ENCODE results near the gene ANKS6. TPM values are rescaled to one million over a fixed set of nuclear protein-coding genes. Genes with fewer than 3 reads are reported as not detected.

The ANKS6 gene
- total RNA-seq, 4 donors from 2014 or later = 42.2 to 56.6 (median 49.9) TPM

DNA sequence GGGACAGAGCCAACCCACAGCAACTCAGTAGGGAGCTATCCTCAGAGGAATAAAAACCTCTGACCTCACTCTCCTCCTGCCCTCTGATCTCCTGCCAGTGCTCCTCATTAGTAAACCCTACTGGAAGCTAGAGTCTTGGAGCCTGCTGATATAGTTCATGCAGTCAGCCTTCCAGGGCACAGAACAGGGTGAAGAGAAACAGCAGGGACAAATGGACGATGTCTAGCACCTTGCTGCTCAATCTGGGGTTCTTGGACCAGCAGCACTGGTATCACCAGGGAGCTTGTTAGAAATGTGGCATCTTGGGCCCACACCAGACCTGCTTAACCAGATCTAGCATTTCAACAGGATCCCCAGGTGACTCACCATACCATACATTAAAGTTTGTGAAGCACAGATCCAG lies 5.6 kb upstream of the ANKS6 start:
- Histone ChIP-seq H3K4me1 (peaks cover 4 to 11% of the 10 kb centered on the region in 2 donors), H3K27me3 (no peaks in the 10 kb centered on the region), H3K36me3 (no peaks in the 10 kb centered on the region), H3K9me3 (no peaks in the 10 kb centered on the region), H3K4me3 (replicated peaks in 1 of 3) (no peak overlapping the region), H3K27ac (no peak overlapping the region)
- WGBS, 2 donors = 83 to 85% methylated on average over 1 of the region's 1 CpG
- no peak for DNase-seq
- intact Hi-C loops (cut with DNase I) = no loop called here
- TF ChIP-seq POLR2A (IDR thresholded peaks at IDR 0.05) = no peak
- TF ChIP-seq, protein P1, sequence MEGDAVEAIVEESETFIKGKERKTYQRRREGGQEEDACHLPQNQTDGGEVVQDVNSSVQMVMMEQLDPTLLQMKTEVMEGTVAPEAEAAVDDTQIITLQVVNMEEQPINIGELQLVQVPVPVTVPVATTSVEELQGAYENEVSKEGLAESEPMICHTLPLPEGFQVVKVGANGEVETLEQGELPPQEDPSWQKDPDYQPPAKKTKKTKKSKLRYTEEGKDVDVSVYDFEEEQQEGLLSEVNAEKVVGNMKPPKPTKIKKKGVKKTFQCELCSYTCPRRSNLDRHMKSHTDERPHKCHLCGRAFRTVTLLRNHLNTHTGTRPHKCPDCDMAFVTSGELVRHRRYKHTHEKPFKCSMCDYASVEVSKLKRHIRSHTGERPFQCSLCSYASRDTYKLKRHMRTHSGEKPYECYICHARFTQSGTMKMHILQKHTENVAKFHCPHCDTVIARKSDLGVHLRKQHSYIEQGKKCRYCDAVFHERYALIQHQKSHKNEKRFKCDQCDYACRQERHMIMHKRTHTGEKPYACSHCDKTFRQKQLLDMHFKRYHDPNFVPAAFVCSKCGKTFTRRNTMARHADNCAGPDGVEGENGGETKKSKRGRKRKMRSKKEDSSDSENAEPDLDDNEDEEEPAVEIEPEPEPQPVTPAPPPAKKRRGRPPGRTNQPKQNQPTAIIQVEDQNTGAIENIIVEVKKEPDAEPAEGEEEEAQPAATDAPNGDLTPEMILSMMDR (IDR thresholded peaks at IDR 0.05) = no peak

DNA sequence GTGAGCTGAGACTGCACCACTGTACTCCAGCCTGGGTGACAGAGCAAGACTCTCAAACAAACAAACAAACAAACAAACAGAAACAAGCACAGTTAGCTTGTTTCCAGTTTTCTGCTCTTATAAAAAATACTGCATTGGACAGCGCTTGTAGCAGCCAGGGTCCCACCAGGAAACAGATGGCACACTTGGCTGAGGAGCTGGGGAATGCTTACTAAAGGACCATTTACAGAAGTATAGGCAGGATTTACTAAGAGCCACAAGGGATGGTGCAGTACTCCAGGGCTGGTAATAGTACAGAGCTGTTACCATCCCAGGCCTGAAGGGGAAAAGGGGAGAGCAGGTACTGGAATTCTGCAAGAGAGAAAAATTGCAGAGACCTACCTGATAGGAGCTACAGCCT lies 5.2 kb upstream of the ANKS6 start:
- H3K9me3 ChIP-seq = no peaks in the 10 kb centered on the region
- TF ChIP-seq, protein P1 (IDR thresholded peaks at IDR 0.05) = peak in 1 of 6 experiments; percentile 1
- TF ChIP-seq POLR2A (IDR thresholded peaks at IDR 0.05) = no peak
- DNase-seq = no peak
- H3K27ac ChIP-seq = no peak overlapping the region
- intact Hi-C loops (cut with DNase I) = no loop called here
- H3K27me3 ChIP-seq = no peaks in the 10 kb centered on the region
- H3K36me3 ChIP-seq = no peaks in the 10 kb centered on the region
- peaks cover 4 to 8% of the 10 kb centered on the region in 2 donors for H3K4me1 ChIP-seq
- H3K4me3 ChIP-seq (replicated peaks in 1 of 3) = no peak overlapping the region
- 93 to 94% methylated on average over 1 of the region's 1 CpG for WGBS, 2 donors

DNA sequence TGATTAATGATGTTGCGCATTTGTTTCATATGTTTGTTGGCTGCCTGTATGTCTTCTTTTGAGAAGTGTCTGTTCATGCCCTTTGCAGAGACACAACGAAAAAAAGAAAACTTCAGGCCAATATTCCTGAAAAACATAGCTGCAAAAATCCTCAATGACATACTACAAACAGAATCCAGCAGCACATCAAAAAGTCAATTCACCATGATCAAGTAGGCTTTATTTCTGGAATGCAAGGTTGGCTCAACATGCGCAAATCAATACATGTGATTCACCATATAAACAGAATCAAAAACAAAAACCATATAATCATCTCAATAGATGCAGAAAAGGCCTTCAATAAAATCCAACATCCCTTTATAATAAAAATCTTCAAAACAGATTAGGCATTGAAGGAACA lies 1.9 kb upstream of the ANKS6 start:
- Histone ChIP-seq H3K27me3 (no peaks in the 10 kb centered on the region), H3K36me3 (no peaks in the 10 kb centered on the region), H3K27ac (no peak overlapping the region), H3K4me3 (replicated peaks in 1 of 3) (no peak overlapping the region), H3K4me1 (peaks cover 14 to 24% of the 10 kb centered on the region in 2 donors), H3K9me3 (no peaks in the 10 kb centered on the region)
- intact Hi-C loops (cut with DNase I) = no loop called here
- no peak for TF ChIP-seq POLR2A (IDR thresholded peaks at IDR 0.05)
- TF ChIP-seq, protein P1 (IDR thresholded peaks at IDR 0.05) = no peak
- WGBS, 2 donors = 97 to 100% methylated on average over 3 of the region's 3 CpGs
- no peak for DNase-seq

DNA sequence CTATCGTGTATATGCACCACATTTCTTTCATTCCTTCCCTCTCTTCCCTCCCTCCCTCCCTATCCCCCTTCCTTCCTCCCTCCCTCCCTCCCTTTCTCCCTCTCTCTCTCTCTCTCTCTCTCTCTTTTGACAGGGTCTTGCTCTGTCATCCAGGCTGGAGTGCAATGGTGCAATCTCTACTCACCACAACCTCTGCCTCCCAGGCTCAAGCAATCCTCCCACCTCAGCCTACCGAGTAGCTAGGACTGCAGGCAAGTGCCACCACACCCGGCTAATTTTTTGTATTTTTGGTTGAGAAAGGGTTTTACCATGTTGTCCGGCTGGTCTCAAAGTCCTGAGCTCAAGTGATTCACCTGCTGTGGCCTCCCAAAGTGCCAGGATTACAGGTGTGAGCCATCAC lies 1.1 kb upstream of the ANKS6 start:
- WGBS, 2 donors = 89 to 97% methylated on average over 4 of the region's 4 CpGs
- TF ChIP-seq POLR2A (IDR thresholded peaks at IDR 0.05) = no peak
- TF ChIP-seq, protein P1 (IDR thresholded peaks at IDR 0.05) = no peak
- Histone ChIP-seq H3K27me3 (no peaks in the 10 kb centered on the region), H3K27ac (no peak overlapping the region), H3K4me3 (replicated peaks in 1 of 3) (no peak overlapping the region), H3K36me3 (no peaks in the 10 kb centered on the region), H3K9me3 (no peaks in the 10 kb centered on the region), H3K4me1 (peaks cover 21 to 32% of the 10 kb centered on the region in 2 donors)
- intact Hi-C loops (cut with DNase I) = no loop called here
- no peak for DNase-seq

DNA sequence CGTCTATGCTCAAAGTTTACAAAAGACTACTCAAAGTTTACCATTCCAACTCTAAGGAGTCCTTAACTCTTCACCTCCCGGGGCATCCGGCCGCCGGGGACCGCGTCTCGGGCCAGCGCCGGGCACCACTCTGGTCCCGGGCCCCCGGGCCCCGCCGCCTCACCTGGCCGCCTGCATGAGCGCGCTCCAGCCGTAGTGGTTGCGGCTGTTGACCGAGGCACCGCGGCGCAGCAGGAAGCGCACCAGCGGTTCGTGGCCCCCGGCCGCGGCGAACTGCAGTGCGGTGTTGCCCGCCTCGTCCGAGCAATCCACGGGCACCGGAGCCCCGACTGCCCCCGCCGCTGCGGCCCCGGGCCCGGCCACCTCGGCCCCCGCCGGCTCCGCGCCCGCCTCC lies 388 bp downstream of the ANKS6 start:
- H3K9me3 ChIP-seq = no peaks in the 10 kb centered on the region
- peak; percentile 60 to 62 for DNase-seq
- intact Hi-C loops (cut with DNase I) = no loop called here
- H3K36me3 ChIP-seq = no peaks in the 10 kb centered on the region
- peak overlapping the region; percentile 37 to 81 (median 71) for H3K27ac ChIP-seq
- WGBS, 2 donors = 0% methylated on average over 14 to 30 of the region's 48 CpGs
- H3K27me3 ChIP-seq = no peaks in the 10 kb centered on the region
- TF ChIP-seq, protein P1 (IDR thresholded peaks at IDR 0.05) = no peak
- TF ChIP-seq POLR2A (IDR thresholded peaks at IDR 0.05) = no peak
- peak overlapping the region in 2 of 3 donors; percentile 54 to 71 for H3K4me3 ChIP-seq (replicated peaks in 1 of 3)
- peaks cover 36 to 46% of the 10 kb centered on the region in 2 donors for H3K4me1 ChIP-seq
